HepG2 (cell line): ENCODE data around the gene COPS7A. TPM values are rescaled to one million over a fixed set of nuclear protein-coding genes. Genes with fewer than 3 reads are reported as not detected.
A peak's percentile ranks its signal among the peaks of the same experiment; 100 is the strongest.

ENCODE experiments used
- CREB1 ChIP-seq, 2 experiments: fragments of 450-650 bp in 1 of 2; IDR thresholded peaks; 2 replicates each; pipeline ENCODE4 v1.6.1; 2016 to 2017; ENCODE audit warnings: control low read depth in 1 of 2, mild to moderate bottlenecking in 1 of 2, missing compliant biosample characterization in 1 of 2, missing genetic modification characterization in 1 of 2
- DNMT1 ChIP-seq: sonication (generic); formaldehyde crosslinking; IDR thresholded peaks from 2 replicates; pipeline ENCODE4 v1.5.1; 2020; ENCODE audit warnings: mild to moderate bottlenecking, missing genetic modification reagents
- FOXK1 ChIP-seq: sonication (generic); formaldehyde crosslinking; IDR thresholded peaks from 2 replicates; pipeline ENCODE4 v1.4.0; 2020; ENCODE audit warnings: low read depth, missing genetic modification reagents, borderline replicate concordance
- HMGXB4 ChIP-seq, 2 experiments: sonication (generic) in 1 of 2; formaldehyde crosslinking in 1 of 2; IDR thresholded peaks; 2 replicates each; pipeline versions ENCODE4 v1.4.0 to v1.6.1; 2018 to 2020; ENCODE audit warnings: missing genetic modification reagents in 2 of 2, borderline replicate concordance in 1 of 2, low read depth in 1 of 2, mild to moderate bottlenecking in 1 of 2, missing biosample characterization in 1 of 2
- JDP2 ChIP-seq: sonication (generic); formaldehyde crosslinking; IDR thresholded peaks from 2 replicates; pipeline ENCODE4 v1.8.1; 2022; ENCODE audit warnings: missing genetic modification reagents, borderline replicate concordance
- NFE2 ChIP-seq: sonication (generic); formaldehyde crosslinking; IDR thresholded peaks from 2 replicates; pipeline ENCODE4 v1.4.0; 2020; ENCODE audit warnings: missing genetic modification reagents
- POLR2AphosphoS5 ChIP-seq: IDR thresholded peaks from 2 replicates; pipeline ENCODE4 v1.6.1; 2012; ENCODE audit warnings: low read depth, low read length
- RARG ChIP-seq: sonication (generic); formaldehyde crosslinking; IDR thresholded peaks from 2 replicates; pipeline ENCODE4 v1.4.0; 2020; ENCODE audit warnings: low read depth, mild to moderate bottlenecking, missing genetic modification reagents
- RBFOX2 ChIP-seq: fragments of 200-400 bp; formaldehyde crosslinking; IDR thresholded peaks from 2 replicates; pipeline ENCODE4 v1.6.1; 2017; ENCODE audit warnings: low read depth, mild to moderate bottlenecking, low read length
- STAT5B ChIP-seq: sonication (generic); formaldehyde crosslinking; IDR thresholded peaks from 2 replicates; pipeline ENCODE4 v1.4.0; 2020; ENCODE audit warnings: missing genetic modification reagents
- TAF1 ChIP-seq: sonication (generic); formaldehyde crosslinking; IDR thresholded peaks from 2 replicates; pipeline ENCODE4 v1.4.0; 2020; ENCODE audit warnings: missing genetic modification reagents
- TCF12 ChIP-seq, 2 experiments: fragments of 450-650 bp in 1 of 2; sonication (generic) in 1 of 2; formaldehyde crosslinking in 1 of 2; IDR thresholded peaks; 2 replicates each; pipeline versions ENCODE4 v1.6.1 to v1.8.0; 2017 to 2022; ENCODE audit warnings: antibody characterized with exemption in 1 of 2, mild to moderate bottlenecking in 1 of 2, missing genetic modification reagents in 1 of 2, moderate library complexity in 1 of 2
- THAP11 ChIP-seq: IDR thresholded peaks from 2 replicates; pipeline ENCODE4 v1.6.1; 2016; ENCODE audit warnings: missing biosample characterization, missing genetic modification reagents
- YY1 ChIP-seq: IDR thresholded peaks from 2 replicates; pipeline ENCODE4 v1.6.1; 2011; ENCODE audit warnings: low read length, low read depth, moderate library complexity, mild to moderate bottlenecking; ENCODE audit not compliant: insufficient read depth, insufficient replicate concordance
- ZBTB2 ChIP-seq: sonication (generic); formaldehyde crosslinking; IDR thresholded peaks from 2 replicates; pipeline ENCODE4 v1.8.0; 2022; ENCODE audit warnings: low read depth, missing genetic modification reagents
- ZNF143 ChIP-seq: sonication (generic); formaldehyde crosslinking; IDR thresholded peaks from 2 replicates; pipeline ENCODE4 v1.4.0; 2020; ENCODE audit warnings: missing genetic modification reagents
- ZNF263 ChIP-seq: sonication (generic); formaldehyde crosslinking; IDR thresholded peaks from 2 replicates; pipeline ENCODE4 v1.4.0; 2020; ENCODE audit warnings: missing genetic modification reagents
- ZNF572 ChIP-seq: sonication (generic); formaldehyde crosslinking; IDR thresholded peaks from 2 replicates; pipeline ENCODE4 v1.5.1; 2020; ENCODE audit warnings: mild to moderate bottlenecking, missing genetic modification reagents
- ZNF772 ChIP-seq: sonication (generic); formaldehyde crosslinking; IDR thresholded peaks from 2 replicates; pipeline ENCODE4 v1.5.0; 2020; ENCODE audit warnings: mild to moderate bottlenecking, missing genetic modification reagents
- ZNF790 ChIP-seq: sonication (generic); formaldehyde crosslinking; IDR thresholded peaks from 2 replicates; pipeline ENCODE4 v1.8.0; 2022; ENCODE audit warnings: missing genetic modification reagents, mild to moderate bottlenecking, borderline replicate concordance
- ZNF878 ChIP-seq: sonication (generic); formaldehyde crosslinking; IDR thresholded peaks from 2 replicates; pipeline ENCODE4 v1.8.1; 2023; ENCODE audit warnings: mild to moderate bottlenecking, missing genetic modification reagents, moderate library complexity
- ZNF879 ChIP-seq: sonication (generic); formaldehyde crosslinking; IDR thresholded peaks from 2 replicates; pipeline ENCODE4 v1.8.1; 2023; ENCODE audit warnings: missing genetic modification reagents
- ZSCAN21 ChIP-seq: sonication (generic); formaldehyde crosslinking; IDR thresholded peaks from 2 replicates; pipeline ENCODE4 v1.8.0; 2022; ENCODE audit warnings: mild to moderate bottlenecking, missing genetic modification reagents, moderate library complexity, borderline replicate concordance
- polyA plus RNA-seq, 8 experiments: library from polyadenylated mRNA; depleted of rRNA in 3 of 8; stranded (reverse) in 7 of 8; unstranded in 1 of 8; fragments of >200 nt; fragmentation: Illumina TruSeq in 4 of 8; extraction: Trizol in 4 of 8; gene quantifications; 2 replicates each; pipeline versions ENCODE4 v1.2.1 to v1.2.3, GENCODE V29; 2011 to 2016; ENCODE audit warnings: low read depth in 4 of 8, missing spikeins in 1 of 8, mixed read lengths in 1 of 8; ENCODE audit not compliant: insufficient read depth in 1 of 8
- total RNA-seq, 5 experiments: library from RNA; depleted of rRNA; stranded (reverse); fragments of >200 nt; fragmentation: Illumina TruSeq; extraction: Trizol; gene quantifications; 2 replicates each; pipeline ENCODE4 v1.2.3, GENCODE V29; 2016; ENCODE audit warnings: low read depth in 1 of 5

The COPS7A gene
- total and polyA plus RNA-seq, 2 of the 13 experiments (the other 11 are each of a cell fraction or from before 2014, with no cell fraction given) = 40.0 to 73.6 TPM

- peak; percentile 61 to 91 for TF ChIP-seq HMGXB4 (CRISPR knock-in tag; IDR thresholded peaks at IDR 0.05; ENCODE audit: borderline replicate concordance in 1 of 2, low read depth in 1 of 2)
- TF ChIP-seq ZNF878 (CRISPR knock-in tag) = 0 out of 2 replicates have a peak, but pooled peaks have one; percentile 34
- peak; percentile 69; the same call in 1 of the 2 replicates for TF ChIP-seq FOXK1 (CRISPR knock-in tag)
- TF ChIP-seq ZSCAN21 = 0 out of 2 replicates have a peak, but pooled peaks have one; percentile 27
- TF ChIP-seq ZNF572 (CRISPR knock-in tag) = no peak
- peak; percentile 94 for TF ChIP-seq THAP11 (CRISPR knock-in tag)
- TF ChIP-seq ZNF879 (CRISPR knock-in tag) = no peak
- peak; percentile 92 for TF ChIP-seq ZBTB2 (CRISPR knock-in tag)
- peak; percentile 94 for TF ChIP-seq CREB1 (IDR thresholded peaks at IDR 0.05)
- TF ChIP-seq CREB1 (CRISPR knock-in tag; IDR thresholded peaks at IDR 0.05) = peak; percentile 99
- TF ChIP-seq ZNF772 = peak; percentile 70
- peak; percentile 95 for TF ChIP-seq RBFOX2
- peak; percentile 20; the same call in 1 of the 2 replicates for TF ChIP-seq TAF1 (CRISPR knock-in tag)
- TF ChIP-seq ZNF790 (CRISPR knock-in tag) = 0 out of 2 replicates have a peak, but pooled peaks have one; percentile 3
- TF ChIP-seq ZNF263 = peak; percentile 79; the same call in 1 of the 2 replicates
- no peak for TF ChIP-seq NFE2 (CRISPR knock-in tag)
- peak; percentile 80 for TF ChIP-seq POLR2AphosphoS5
- peak; percentile 61 for TF ChIP-seq ZNF143 (CRISPR knock-in tag)
- TF ChIP-seq TCF12 (IDR thresholded peaks at IDR 0.05) = no peak
- peak; percentile 80 for TF ChIP-seq TCF12 (CRISPR knock-in tag; IDR thresholded peaks at IDR 0.05)
- peak; percentile 80 for TF ChIP-seq YY1
- no peak for TF ChIP-seq DNMT1
- no peak; the same call in 1 of the 2 replicates for TF ChIP-seq JDP2 (CRISPR knock-in tag)
- TF ChIP-seq RARG (CRISPR knock-in tag) = no peak
- no peak for TF ChIP-seq STAT5B (CRISPR knock-in tag)
These were observed 34.6 kb upstream of the COPS7A start, which contains the start of gene ZNF384 (continued) for GRCh38 chr12:6688999-6689882.
